HG03469 (cell line): ENCODE data around the gene BGN.

Experiments used
- ATAC-seq: cut with Tn5 transposase; IDR thresholded peaks from one replicate; pipeline ENCODE4 v1.9.1; 2021; ENCODE audit warnings: mild to moderate bottlenecking, moderate library complexity, moderate number of reproducible peaks; ENCODE audit not compliant: unreplicated experiment

BGN gene

GRCh38 chrX:153494541-153495361 is at the start of gene BGN:
Gene BGN (plus strand): TSS chrX:153494980. CDS start chrX:153504632, 9,652 bp downstream.
- no peak for ATAC-seq

- ATAC-seq = no peak
These were observed 49.5 kb upstream of the BGN start for GRCh38 chrX:153445106-153445855.

DNA sequence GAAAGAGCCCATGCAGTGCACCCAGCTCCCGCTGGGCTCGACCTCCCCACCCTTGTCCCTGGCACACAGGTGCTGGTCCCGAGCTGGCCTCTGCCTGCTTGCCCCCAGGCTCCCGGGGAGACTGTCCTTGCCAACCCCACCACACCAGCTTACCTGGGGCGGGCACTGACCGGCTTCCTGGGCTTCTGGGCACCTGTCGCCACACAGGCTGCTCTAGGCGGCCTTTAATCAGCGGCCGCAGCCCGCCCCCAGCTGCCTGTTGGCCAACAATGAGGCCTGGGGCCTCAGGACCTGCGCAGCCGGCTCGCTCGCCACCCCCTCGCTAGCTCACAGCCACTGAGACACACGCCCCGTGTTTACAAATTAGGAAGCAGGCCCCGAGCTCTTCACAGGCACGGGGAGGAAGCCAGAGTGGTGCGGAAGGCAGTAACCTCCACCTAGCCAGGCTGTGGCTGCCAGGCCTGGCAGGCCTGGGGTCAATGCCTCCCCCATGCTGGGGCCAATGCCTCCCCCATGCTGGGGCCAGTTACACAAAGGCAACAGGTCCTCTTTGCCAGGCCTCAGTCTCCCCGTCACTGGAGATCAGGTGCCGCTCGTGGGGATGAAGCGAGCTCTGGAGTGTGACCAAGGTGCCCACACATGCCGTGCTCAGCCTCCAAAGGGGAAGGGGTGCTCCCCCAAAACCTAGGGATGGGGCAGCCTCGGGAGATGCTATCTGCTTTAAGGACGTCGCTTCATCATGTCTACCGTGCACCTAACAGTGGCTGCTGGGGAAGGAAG is 48.7 kb upstream of the BGN start, which contains the start of gene TREX2:
TREX2 (minus strand) TSS at position 201 of the 780 bp plus-strand sequence. CDS start 626 bp downstream, outside the sequence.
- no peak for ATAC-seq

DNA sequence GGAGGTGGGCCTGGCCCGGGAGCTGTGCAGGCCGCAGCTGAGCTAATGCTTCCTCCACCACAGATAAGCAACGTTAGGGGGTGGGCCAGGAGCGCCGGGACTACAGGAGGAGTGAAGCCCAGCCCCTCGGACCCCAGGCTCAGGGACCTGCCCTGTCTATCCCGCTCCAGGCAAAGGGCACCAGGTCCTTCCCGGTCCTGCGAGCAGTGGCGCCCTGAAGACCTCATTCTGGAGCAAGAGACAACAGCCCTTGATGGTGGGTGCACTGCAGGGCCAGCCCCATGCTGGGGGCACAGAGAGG is 48.2 kb upstream of the BGN start:
- no peak for ATAC-seq

DNA sequence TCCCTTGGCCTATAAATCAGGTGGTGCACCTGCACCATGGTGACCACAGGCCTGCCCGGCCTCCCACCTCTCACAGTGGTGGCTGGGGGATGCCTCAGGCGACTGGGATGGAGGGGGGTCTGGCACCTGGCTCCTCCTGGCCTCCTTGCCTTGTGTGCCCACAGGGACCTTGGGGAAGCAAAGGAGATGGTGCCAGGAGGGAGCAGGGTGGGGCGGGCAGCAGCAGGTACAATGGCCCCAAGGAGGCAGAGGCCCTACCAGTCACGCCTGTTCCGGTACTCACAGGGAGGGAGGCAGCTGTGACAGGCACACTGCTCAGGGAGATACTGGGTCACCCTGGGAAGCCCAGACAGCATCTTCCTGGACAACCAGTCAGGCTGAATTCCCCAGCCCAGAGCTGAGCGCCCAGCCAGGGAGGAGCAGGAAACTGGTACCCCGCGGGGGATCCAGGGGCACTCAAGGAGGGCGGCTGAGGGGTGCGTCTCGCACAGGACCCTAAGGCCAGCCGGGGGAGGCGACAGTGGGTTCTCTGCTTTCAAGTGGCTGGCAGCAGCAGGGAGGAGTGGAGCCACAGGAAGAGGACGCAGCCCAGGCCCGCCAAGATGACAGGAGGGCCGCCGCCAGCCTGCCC is 47.7 kb upstream of the BGN start:
- no peak for ATAC-seq

GRCh38 chrX:153447581-153447960 is 47.2 kb upstream of the BGN start:
- ATAC-seq = no peak

GRCh38 chrX:153448556-153449367 is 46.0 kb upstream of the BGN start:
- no peak for ATAC-seq

- ATAC-seq = no peak
These were observed 45.2 kb upstream of the BGN start for GRCh38 chrX:153449368-153450113.

DNA sequence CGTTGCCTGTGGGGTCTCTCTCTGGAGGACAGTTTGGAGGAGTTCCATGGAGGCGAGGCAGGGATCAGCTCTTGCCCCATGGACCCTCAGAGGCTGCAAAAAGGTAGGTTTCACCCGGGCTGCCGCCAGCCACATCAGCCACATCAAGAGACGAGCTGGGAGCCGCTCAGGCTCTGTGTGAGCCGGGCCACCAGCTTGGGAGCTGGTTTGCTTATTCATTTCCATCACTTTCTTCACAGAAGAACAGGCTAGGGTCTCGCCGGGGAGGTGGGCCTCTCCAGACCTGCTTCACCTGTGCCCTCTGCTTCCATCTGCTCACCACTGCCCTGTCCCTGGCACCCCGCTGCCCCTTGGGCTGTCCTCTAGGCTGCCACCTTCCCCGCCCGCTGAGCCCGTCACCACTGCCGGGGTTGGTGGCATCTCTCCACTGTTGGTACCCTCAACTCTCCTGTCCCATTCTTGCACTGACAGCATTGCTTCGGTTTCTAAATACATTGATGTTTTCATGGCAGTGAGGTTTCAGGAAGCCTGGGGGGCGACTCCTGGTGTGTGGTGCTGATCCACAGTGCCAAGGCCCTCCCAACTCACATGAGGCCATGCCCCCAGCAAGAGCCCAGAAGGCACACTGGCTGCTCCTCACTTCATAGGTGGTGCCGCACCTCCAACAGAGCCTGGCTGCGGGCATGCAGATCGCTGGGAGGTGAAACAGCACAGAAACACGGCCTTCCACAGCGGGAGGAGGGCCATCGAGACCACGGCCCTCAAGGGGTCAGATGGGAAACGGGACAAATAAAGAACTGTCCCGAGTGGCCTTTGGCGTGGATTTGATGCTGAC is 44.4 kb upstream of the BGN start:
- ATAC-seq = no peak

GRCh38 chrX:153450949-153451277 is 43.9 kb upstream of the BGN start:
- no peak for ATAC-seq

DNA sequence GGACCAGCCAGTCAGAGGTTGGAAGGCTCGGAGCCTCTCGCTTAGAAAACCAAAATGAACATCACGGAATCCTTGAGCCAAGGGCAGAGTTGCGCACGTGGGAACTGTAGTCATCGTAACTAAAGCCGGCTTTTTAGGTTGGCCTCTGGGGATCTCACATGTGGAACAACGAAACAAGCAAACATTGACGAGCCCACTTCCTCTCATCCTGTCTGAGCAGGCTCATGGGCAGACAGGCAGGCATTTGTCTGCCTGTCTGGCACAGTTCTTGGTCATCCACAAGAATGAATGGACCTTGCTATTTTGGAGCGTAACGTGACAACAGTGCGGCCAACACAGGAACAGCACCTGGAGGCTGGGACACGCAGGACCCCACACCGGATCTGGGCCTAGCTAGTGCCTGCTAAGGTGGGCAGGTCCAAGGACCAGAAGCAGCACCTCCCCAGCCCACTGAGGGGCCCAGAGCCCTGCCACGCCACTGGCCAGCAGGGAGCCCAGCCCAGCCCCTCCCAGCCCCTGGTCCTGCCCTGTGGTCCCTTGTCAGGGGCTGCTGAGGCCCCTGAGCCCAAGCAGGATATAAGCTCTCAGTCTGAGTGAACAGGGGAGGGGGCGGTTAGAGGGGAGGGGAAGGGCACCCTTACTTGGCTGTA is 39.8 kb upstream of the BGN start:
- ATAC-seq = no peak

DNA sequence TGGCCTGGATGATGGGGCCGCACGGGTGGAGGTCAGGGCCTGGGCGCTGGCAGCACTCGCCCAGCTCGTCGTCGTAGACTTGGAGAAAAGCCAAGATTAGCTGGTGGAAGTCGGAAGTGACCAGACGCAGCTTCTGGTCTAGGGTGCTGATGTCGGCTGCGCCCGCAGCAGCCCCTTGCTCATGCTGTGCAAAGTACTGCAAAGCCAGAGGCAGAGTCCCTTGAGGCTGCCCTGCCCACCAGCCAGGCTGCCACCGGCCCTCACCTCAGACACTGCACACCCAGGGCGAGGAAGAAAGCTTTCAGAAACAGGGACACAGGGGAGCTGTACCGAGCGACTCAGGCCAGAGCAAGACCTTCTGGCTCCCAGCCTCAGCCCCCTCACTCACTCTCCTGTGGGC is 39.2 kb upstream of the BGN start:
- no peak for ATAC-seq

GRCh38 chrX:153456161-153456560 is 38.6 kb upstream of the BGN start:
- no peak for ATAC-seq

DNA sequence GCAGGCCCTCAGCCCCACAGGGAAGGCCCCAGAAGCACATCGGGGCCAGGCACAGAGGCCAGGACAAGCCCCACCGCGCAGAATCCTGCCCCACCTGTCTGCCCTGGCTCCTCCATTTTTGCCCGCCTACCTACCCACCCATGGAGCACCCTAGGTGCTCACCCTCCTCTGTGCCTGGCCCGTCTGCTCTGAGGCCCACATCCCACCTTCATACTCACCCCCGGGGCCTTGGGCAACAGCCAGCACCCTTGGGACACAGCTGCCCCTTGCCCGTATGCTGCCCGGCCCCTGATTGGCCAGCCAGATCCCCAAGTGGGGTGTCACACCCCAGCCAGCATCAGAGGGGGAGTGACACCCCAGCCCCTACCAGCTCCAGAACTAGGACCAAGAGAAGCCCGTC is 38.1 kb upstream of the BGN start:
- ATAC-seq = no peak

DNA sequence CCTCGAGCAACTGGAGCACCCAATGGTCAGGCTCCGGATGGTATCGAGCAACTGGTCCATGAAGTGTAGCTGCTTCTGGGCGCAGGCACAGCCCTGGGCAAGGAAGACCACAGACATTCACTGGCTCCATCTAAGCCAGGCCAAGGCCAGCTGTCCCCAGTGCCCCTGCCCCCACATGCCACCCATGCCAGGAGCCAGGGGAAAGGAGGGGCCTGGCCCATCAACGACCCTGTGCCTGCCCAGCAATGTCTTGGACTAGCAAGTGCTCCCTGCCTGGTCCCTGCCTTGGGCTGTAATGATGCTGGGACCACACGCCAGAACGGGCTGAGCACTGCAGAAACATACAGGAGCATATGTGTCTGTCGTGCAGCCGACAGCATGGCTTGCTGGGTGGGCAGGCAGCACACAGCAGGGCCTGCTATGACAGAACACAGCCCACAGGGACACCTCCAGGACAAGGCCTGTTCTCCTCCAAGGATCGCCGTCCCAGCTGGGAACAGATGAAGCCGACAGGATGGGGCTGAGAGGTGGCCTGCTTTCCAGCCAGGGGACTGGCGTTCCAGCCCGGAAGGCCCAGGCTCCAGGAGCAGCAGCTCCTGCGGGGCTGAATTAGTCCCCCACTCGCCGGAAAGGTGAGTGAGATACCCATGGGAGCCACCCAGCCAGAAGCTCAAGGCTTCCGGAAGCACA is 37.5 kb upstream of the BGN start:
- ATAC-seq = no peak

DNA sequence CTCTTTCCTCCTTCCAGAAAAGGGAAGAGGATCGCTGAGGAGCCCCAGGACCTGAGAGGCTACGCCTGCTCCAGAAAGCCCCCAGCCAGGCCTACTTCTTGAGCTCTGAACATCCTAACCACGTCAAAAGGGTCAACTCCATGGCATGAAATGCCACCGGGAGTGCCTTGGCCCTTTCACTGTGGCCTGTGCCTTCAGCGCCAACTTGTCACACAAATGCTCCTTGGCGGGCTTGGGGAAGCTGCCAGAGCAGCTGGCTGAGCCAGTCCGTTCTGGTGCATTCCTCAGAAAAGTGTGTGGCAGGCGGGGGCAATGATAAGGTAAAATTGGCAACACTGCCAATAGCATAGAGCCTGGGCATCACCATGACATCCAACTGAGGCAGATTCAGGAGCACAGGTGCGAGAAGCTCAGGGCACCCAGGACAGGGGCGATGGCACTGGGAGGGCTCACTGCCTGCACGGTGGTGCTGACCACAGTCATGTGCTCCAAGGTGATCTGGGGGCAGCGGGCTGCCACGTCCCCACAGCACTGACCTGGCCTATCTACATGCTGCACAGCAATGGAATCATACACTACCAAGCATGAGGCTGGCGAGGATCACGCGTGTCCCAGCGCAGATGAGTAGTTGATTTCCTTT is 36.8 kb upstream of the BGN start:
- no peak for ATAC-seq

DNA sequence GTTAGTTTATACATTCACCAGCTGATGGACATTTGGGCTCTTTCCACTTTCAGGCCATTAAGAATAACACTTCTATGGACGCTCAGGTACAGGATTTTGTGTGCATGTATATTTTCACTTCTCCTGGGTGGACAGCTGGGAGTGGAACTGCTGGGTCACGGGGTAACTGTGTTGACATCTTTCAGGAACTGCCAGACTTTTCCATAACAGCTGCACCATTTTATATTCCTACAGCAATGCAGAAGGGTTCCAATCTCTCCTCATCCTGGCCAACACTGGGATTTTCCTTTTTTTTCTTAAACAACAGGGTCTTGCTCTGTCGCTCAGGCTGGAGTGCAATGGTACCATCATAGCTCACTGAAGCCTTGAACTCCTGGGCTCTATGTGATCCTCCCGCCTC is 36.3 kb upstream of the BGN start:
- ATAC-seq = no peak
